Heart left ventricle (tissue), 13 donors: Measurements from ENCODE around the gene COL28A1.

Experiments
- POLR2A ChIP-seq, 2 donors: fragments of 450-650 bp; IDR thresholded peaks; one replicate each; pipeline ENCODE4 v1.6.1; 2017; ENCODE audit warnings: antibody characterized with exemption in 2 of 2, mild to moderate bottlenecking in 2 of 2, moderate library complexity in 2 of 2
- TF ChIP-seq, protein P1 (sequence below), 12 donors: fragments of 200-600 bp; sonication (generic) in 4 of 12; IDR thresholded peaks; one replicate each; pipeline versions ENCODE4 v1.5.0 to v1.8.0; 2018 to 2022; ENCODE audit warnings: antibody characterized with exemption in 12 of 12, mild to moderate bottlenecking in 5 of 12
- donor health status: ischemic (EF 13 %, LVEDD 7.1; RV severe dilation, severe dysfunction).
- donor health status: DM: no; HTN: yes; CAD: no.
- donor health status: DM: no; HTN: no; CAD: no.
- donor health status: ischemic (EF 25% LVEDD 6.9; RV normal size, moderate dysfunction).
- donor health status: ischemic (EF 25% LVEDD 5.7; RV mildly dilated, moderate dysfunction).
- donor health status: ischemic (EF 35%, LVEDD 5.7; RV mildly dilated, moderate dysfunction).
- donor health status: nonischemic (EF 11% LVEDD 7.7; RV severe dilation, severe dysfunction).
- donor health status: DM: yes; HTN: yes; CAD: no.
- donor health status: PGD.
- donor health status: ischemic (EF 29% LVEDD 5.4; RV normal size, mild dysfunction).
- donor health status: nonischemic (EF 23%, LVEDD 6.1; RV moderate dilation, normal function).

DNA sequence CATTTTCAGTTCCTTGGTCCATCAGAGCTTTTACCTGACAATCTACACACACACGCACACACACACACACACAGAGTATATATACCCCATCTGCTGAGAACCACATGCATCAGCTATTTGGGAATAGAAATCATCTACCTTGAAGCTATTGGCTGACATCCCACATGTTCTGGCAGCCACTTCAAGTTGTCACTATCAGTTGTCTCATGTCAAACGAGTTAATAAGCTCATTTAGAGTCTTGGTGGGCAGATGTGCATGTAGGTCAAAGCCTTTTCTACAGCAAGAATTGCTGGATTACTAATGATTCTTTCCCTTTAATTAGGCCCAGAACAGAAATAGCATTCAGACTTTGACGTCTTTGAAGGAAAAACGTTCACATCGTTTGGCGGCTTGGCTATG is 36.8 kb downstream of the COL28A1 start:
- TF ChIP-seq, protein P1, sequence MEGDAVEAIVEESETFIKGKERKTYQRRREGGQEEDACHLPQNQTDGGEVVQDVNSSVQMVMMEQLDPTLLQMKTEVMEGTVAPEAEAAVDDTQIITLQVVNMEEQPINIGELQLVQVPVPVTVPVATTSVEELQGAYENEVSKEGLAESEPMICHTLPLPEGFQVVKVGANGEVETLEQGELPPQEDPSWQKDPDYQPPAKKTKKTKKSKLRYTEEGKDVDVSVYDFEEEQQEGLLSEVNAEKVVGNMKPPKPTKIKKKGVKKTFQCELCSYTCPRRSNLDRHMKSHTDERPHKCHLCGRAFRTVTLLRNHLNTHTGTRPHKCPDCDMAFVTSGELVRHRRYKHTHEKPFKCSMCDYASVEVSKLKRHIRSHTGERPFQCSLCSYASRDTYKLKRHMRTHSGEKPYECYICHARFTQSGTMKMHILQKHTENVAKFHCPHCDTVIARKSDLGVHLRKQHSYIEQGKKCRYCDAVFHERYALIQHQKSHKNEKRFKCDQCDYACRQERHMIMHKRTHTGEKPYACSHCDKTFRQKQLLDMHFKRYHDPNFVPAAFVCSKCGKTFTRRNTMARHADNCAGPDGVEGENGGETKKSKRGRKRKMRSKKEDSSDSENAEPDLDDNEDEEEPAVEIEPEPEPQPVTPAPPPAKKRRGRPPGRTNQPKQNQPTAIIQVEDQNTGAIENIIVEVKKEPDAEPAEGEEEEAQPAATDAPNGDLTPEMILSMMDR (IDR thresholded peaks at IDR 0.05): no peak
- TF ChIP-seq POLR2A (IDR thresholded peaks at IDR 0.05): no peak
